ENCODE data around the gene LYPLAL1. TPM values are rescaled to one million over a fixed set of nuclear protein-coding genes. Genes with fewer than 3 reads are reported as not detected.

LYPLAL1 gene
- total RNA-seq, 1 donor from 2014 or later = 41.6 TPM

DNA sequence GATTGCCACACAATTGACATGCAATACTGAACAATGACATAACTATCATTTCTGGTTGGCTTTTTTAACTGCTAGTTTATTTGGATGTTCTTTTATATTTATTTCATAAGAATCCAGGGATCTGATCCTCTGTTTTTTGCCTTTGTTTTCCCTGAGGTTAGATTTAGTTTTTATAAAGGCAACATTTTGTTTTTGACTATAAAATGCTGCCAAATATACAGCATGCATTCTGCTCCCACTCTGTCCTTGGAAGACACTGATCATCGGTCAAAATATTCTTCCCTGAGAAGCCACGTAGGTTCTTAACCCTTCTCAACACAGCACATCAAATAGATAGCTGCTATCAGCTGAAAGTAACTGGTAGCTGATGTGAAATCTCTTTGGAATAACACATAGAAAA is 52.5 kb downstream of the LYPLAL1 start:
- TF ChIP-seq CTCF (IDR thresholded peaks at IDR 0.05) = no peak
- Histone ChIP-seq H3K27me3 (ENCODE audit: low read depth) (no peaks in the 10 kb centered on the region), H3K9me3 (no peaks in the 10 kb centered on the region), H3K4me3 (no peak overlapping the region), H3K4me1 (no peaks in the 10 kb centered on the region), H3K27ac (no peak overlapping the region), H3K36me3 (peaks cover 4% of the 10 kb centered on the region)
- intact Hi-C loops (cut with DNase I) = no loop called here
- ATAC-seq (no peak), DNase-seq (no peak)

GRCh38 chr1:219227360-219228057 is 53.8 kb downstream of the LYPLAL1 start:
- no peak for TF ChIP-seq CTCF (IDR thresholded peaks at IDR 0.05)
- Histone ChIP-seq H3K27ac (no peak overlapping the region), H3K9me3 (no peaks in the 10 kb centered on the region), H3K4me1 (no peaks in the 10 kb centered on the region), H3K27me3 (ENCODE audit: low read depth) (no peaks in the 10 kb centered on the region), H3K4me3 (no peak overlapping the region), H3K36me3 (peaks cover 4% of the 10 kb centered on the region)
- intact Hi-C loops (cut with DNase I) = no loop called here
- ATAC-seq (no peak), DNase-seq (no peak)

DNA sequence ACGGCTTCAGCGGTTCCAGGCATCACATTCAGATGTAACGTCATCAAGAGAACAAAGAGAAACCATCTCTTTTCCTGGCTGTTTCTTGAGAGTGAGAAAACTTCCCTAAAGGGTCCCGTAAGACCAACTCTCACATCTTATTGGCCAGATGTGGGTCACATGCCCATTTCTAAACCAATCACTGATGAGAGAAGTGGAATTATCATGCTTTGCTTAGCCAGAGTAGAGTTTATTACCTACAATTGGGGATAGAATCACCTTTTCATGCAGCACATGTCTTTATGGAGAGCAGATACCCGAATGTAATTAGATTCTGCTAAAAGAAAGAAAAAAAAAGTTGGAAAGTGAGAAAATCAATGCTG is 54.4 kb downstream of the LYPLAL1 start:
- peaks cover 4% of the 10 kb centered on the region for H3K36me3 ChIP-seq
- ATAC-seq = no peak
- no peak for TF ChIP-seq CTCF (IDR thresholded peaks at IDR 0.05)
- H3K4me3 ChIP-seq = no peak overlapping the region
- H3K27ac ChIP-seq = no peak overlapping the region
- H3K9me3 ChIP-seq = no peaks in the 10 kb centered on the region
- DNase-seq = no peak
- H3K27me3 ChIP-seq (ENCODE audit: low read depth) = no peaks in the 10 kb centered on the region
- no peaks in the 10 kb centered on the region for H3K4me1 ChIP-seq
- intact Hi-C loops (cut with DNase I) = no loop called here

GRCh38 chr1:219232890-219233289 is 59.2 kb downstream of the LYPLAL1 start:
- DNase-seq = no peak
- no peak for ATAC-seq
- no peak for TF ChIP-seq CTCF (IDR thresholded peaks at IDR 0.05)
- Histone ChIP-seq H3K4me3 (no peak overlapping the region), H3K4me1 (no peaks in the 10 kb centered on the region), H3K9me3 (no peaks in the 10 kb centered on the region), H3K27me3 (ENCODE audit: low read depth) (no peaks in the 10 kb centered on the region), H3K36me3 (peaks cover 4% of the 10 kb centered on the region), H3K27ac (no peak overlapping the region)
- intact Hi-C loops (cut with DNase I) = no loop called here

DNA sequence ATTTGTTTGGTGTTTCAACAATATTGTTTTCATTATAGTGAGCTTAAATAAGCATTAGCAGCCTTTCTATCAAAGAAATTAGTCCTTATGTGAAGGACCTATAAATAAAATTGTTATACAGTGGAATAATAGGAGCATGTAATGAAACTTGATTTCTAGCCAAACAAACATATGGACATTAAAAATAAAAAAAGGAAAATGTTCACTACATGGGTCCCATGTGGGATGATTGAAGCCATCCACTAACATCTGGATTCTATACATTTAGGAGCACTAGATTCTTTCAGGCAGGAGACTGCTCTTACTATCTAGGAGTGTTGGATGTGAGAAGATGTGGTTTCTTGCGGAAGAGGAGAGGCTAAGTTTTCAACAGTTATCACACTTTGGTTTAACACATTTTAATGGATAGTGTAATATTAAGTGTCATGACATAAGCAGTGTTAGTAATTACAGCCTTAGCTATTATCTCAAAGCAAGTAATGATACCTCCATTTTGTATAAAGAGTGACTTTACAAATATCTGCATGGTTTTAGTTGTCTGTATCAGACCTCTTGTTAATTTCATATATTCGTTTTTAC is 62.3 kb downstream of the LYPLAL1 start:
- Histone ChIP-seq H3K27me3 (ENCODE audit: low read depth) (no peaks in the 10 kb centered on the region), H3K9me3 (no peaks in the 10 kb centered on the region), H3K4me1 (no peaks in the 10 kb centered on the region), H3K36me3 (no peaks in the 10 kb centered on the region), H3K27ac (no peak overlapping the region), H3K4me3 (no peak overlapping the region)
- TF ChIP-seq CTCF (IDR thresholded peaks at IDR 0.05) = no peak
- DNase-seq (no peak), ATAC-seq (no peak)
- intact Hi-C loops (cut with DNase I) = no loop called here
